Measurements from ENCODE around the gene ST13.

DNA sequence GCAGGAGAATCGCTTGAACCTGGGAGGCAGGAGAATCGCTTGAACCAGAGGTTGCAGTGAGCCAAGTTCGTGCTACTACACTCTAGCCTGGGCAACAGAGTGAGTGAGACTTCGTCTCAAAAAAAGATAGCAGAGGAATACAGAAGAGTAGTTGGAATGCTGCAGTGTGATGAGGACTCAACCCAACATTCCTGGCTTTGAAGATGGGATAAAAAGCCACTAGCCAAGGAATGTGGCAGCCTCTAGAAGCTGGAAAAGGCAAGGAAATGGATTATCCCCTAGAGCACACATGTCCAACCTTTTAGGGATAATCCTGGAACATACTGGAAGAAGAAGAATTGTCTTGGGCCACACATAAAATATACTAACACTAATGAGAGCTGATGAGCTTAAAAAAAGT is 51.2 kb downstream of the ST13 start:
- TF ChIP-seq POLR2A (IDR thresholded peaks at IDR 0.05): no peak
- TF ChIP-seq, protein P1, sequence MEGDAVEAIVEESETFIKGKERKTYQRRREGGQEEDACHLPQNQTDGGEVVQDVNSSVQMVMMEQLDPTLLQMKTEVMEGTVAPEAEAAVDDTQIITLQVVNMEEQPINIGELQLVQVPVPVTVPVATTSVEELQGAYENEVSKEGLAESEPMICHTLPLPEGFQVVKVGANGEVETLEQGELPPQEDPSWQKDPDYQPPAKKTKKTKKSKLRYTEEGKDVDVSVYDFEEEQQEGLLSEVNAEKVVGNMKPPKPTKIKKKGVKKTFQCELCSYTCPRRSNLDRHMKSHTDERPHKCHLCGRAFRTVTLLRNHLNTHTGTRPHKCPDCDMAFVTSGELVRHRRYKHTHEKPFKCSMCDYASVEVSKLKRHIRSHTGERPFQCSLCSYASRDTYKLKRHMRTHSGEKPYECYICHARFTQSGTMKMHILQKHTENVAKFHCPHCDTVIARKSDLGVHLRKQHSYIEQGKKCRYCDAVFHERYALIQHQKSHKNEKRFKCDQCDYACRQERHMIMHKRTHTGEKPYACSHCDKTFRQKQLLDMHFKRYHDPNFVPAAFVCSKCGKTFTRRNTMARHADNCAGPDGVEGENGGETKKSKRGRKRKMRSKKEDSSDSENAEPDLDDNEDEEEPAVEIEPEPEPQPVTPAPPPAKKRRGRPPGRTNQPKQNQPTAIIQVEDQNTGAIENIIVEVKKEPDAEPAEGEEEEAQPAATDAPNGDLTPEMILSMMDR (IDR thresholded peaks at IDR 0.05): no peak
